H9 (cell line): Measurements from ENCODE around the gene ZNF512. TPM values are rescaled to one million over a fixed set of nuclear protein-coding genes. Genes with fewer than 3 reads are reported as not detected.

Source experiments
- DNase-seq: peaks from one replicate; pipeline ENCODE4 v3.0.0-alpha.2; 2017
- H2AFZ ChIP-seq: one replicate; pipeline ENCODE4 v1.6.1; 2013; ENCODE audit warnings: mild to moderate bottlenecking, low read length, control low read depth, moderate library complexity
- H2AK5ac ChIP-seq: 2 replicates; pipeline ENCODE4 v1.6.1; 2013; ENCODE audit warnings: low read length, control low read depth, mixed read lengths; ENCODE audit not compliant: insufficient read length
- H2BK120ac ChIP-seq: one replicate; pipeline ENCODE4 v1.6.1; 2013; ENCODE audit warnings: low read depth, mild to moderate bottlenecking, low read length, control low read depth, inconsistent platforms; ENCODE audit not compliant: poor library complexity, severe bottlenecking
- H2BK12ac ChIP-seq: 2 replicates; pipeline ENCODE4 v1.6.1; 2013; ENCODE audit warnings: low read length, control low read depth, mixed read lengths, low read depth; ENCODE audit not compliant: insufficient read length
- H2BK15ac ChIP-seq: 2 replicates; pipeline ENCODE4 v1.6.1; 2013; ENCODE audit warnings: low read depth, low read length, control low read depth
- H2BK20ac ChIP-seq: one replicate; pipeline ENCODE4 v1.6.1; 2013; ENCODE audit warnings: low read depth, mild to moderate bottlenecking, low read length, control low read depth, inconsistent platforms; ENCODE audit not compliant: poor library complexity, severe bottlenecking
- H2BK5ac ChIP-seq: 2 replicates; pipeline ENCODE4 v1.6.1; 2013; ENCODE audit warnings: low read length, control low read depth, mixed read lengths; ENCODE audit not compliant: insufficient read length
- H3K14ac ChIP-seq: 2 replicates; pipeline ENCODE4 v1.6.1; 2013; ENCODE audit warnings: low read length, control low read depth; ENCODE audit not compliant: insufficient read depth
- H3K18ac ChIP-seq: 2 replicates; pipeline ENCODE4 v1.6.1; 2013; ENCODE audit warnings: low read depth, mild to moderate bottlenecking, mixed read lengths, low read length, control low read depth; ENCODE audit not compliant: insufficient read length
- H3K23ac ChIP-seq: 2 replicates; pipeline ENCODE4 v1.6.1; 2013; ENCODE audit warnings: low read length, control low read depth, mixed read lengths, low read depth; ENCODE audit not compliant: insufficient read length
- H3K23me2 ChIP-seq: 2 replicates; pipeline ENCODE4 v1.6.1; 2013; ENCODE audit warnings: low read depth, mild to moderate bottlenecking, mixed read lengths, low read length, control low read depth; ENCODE audit not compliant: insufficient read length, poor library complexity, severe bottlenecking
- H3K27ac ChIP-seq: 2 replicates; pipeline ENCODE4 v1.5.1; 2013; ENCODE audit warnings: low read length, control low read depth, mixed read lengths, low read depth; ENCODE audit not compliant: insufficient read length
- H3K27me3 ChIP-seq: 2 replicates; pipeline ENCODE4 v1.6.1; 2013; ENCODE audit warnings: low read length, control low read depth, inconsistent platforms; ENCODE audit not compliant: insufficient read depth
- H3K4ac ChIP-seq: 2 replicates; pipeline ENCODE4 v1.6.1; 2013; ENCODE audit warnings: low read depth, mild to moderate bottlenecking, control low read depth, inconsistent platforms, low read length, moderate library complexity
- H3K4me1 ChIP-seq: 2 replicates; pipeline ENCODE4 v1.6.1; 2013; ENCODE audit warnings: low read length, control low read depth, inconsistent platforms; ENCODE audit not compliant: insufficient read depth
- H3K4me2 ChIP-seq: 2 replicates; pipeline ENCODE4 v1.6.1; 2013; ENCODE audit warnings: low read length, control low read depth, mixed read lengths; ENCODE audit not compliant: insufficient read length, insufficient read depth
- H3K56ac ChIP-seq: 2 replicates; pipeline ENCODE4 v1.6.1; 2013; ENCODE audit warnings: low read depth, mild to moderate bottlenecking, mixed read lengths, low read length, control low read depth; ENCODE audit not compliant: insufficient read length
- H3K79me1 ChIP-seq: 2 replicates; pipeline ENCODE4 v1.6.1; 2013; ENCODE audit warnings: low read depth, mild to moderate bottlenecking, moderate library complexity, low read length, control low read depth, inconsistent platforms; ENCODE audit not compliant: insufficient read depth, poor library complexity, severe bottlenecking
- H3K79me2 ChIP-seq: 2 replicates; pipeline ENCODE4 v1.6.1; 2013; ENCODE audit warnings: low read length, control low read depth, inconsistent platforms; ENCODE audit not compliant: insufficient read depth
- H3K9ac ChIP-seq: 2 replicates; pipeline ENCODE4 v1.6.1; 2013; ENCODE audit warnings: low read length, control low read depth, mixed read lengths; ENCODE audit not compliant: insufficient read length; ENCODE audit errors: extremely low read depth
- H3K9me3 ChIP-seq: one replicate; pipeline ENCODE4 v1.6.1; 2013; ENCODE audit warnings: low read depth, low read length, inconsistent platforms; ENCODE audit not compliant: control insufficient read depth
- H3T11ph ChIP-seq: one replicate; pipeline ENCODE4 v1.6.1; 2013; ENCODE audit warnings: mild to moderate bottlenecking, low read length, control low read depth, inconsistent platforms
- H4K20me1 ChIP-seq: one replicate; pipeline ENCODE4 v1.6.1; 2013; ENCODE audit not compliant: control insufficient read depth, insufficient read length, insufficient read depth
- H4K5ac ChIP-seq: 2 replicates; pipeline ENCODE4 v1.6.1; 2013; ENCODE audit warnings: low read depth, mild to moderate bottlenecking, mixed read lengths, low read length, control low read depth; ENCODE audit not compliant: insufficient read length
- H4K8ac ChIP-seq: replicated peaks from 2 replicates; pipeline ENCODE4 v1.6.1; 2013; ENCODE audit warnings: low read length, control low read depth, mixed read lengths, low read depth; ENCODE audit not compliant: insufficient read length
- H4K91ac ChIP-seq: 2 replicates; pipeline ENCODE4 v1.6.1; 2013; ENCODE audit warnings: low read depth, mild to moderate bottlenecking, moderate library complexity, mixed read lengths, low read length, control low read depth; ENCODE audit not compliant: insufficient read length
- H3K27ac Mint-ChIP-seq, 3 experiments: 2 replicates in 2 of 3; 3 replicates in 1 of 3; pipeline ENCODE4 v1.8.0; 2020 to 2021; ENCODE audit warnings: mixed read lengths in 3 of 3, mild to moderate bottlenecking in 1 of 3, moderate library complexity in 1 of 3
- H3K27me3 Mint-ChIP-seq: 2 replicates; pipeline ENCODE4 v1.8.0; 2021; ENCODE audit warnings: low read depth, mild to moderate bottlenecking, moderate library complexity, mixed read lengths
- H3K36me3 Mint-ChIP-seq, 3 experiments: 2 replicates in 2 of 3; 3 replicates in 1 of 3; pipeline ENCODE4 v1.8.0; 2020 to 2021; ENCODE audit warnings: low read depth in 3 of 3, mixed read lengths in 3 of 3; ENCODE audit not compliant: insufficient read depth in 1 of 3
- H3K4me1 Mint-ChIP-seq, 2 experiments: 2 replicates each; pipeline ENCODE4 v1.8.0; 2020; ENCODE audit warnings: mixed read lengths in 2 of 2
- H3K4me3 Mint-ChIP-seq, 2 experiments: 2 replicates in 1 of 2; 3 replicates in 1 of 2; pipeline ENCODE4 v1.8.0; 2020 to 2021; ENCODE audit warnings: mild to moderate bottlenecking in 2 of 2, mixed read lengths in 2 of 2, moderate library complexity in 1 of 2
- H3K9me3 Mint-ChIP-seq, 2 experiments: 2 replicates in 1 of 2; 3 replicates in 1 of 2; pipeline ENCODE4 v1.8.0; 2020; ENCODE audit warnings: mild to moderate bottlenecking in 2 of 2, mixed read lengths in 2 of 2, moderate library complexity in 1 of 2
- WGBS: extraction: QIAGEN DNeasy Blood & Tissue Kit; methylation state at CpG from one replicate; pipeline ENCODE4 v1.1.7; 2013; ENCODE audit warnings: missing lambda C conversion rate, low lambda C conversion rate, mixed read lengths; ENCODE audit not compliant: insufficient read length; ENCODE audit errors: extremely low coverage; 5-methylcytosine and 5-hydroxymethylcytosine counted together
- total RNA-seq: library from RNA; stranded (reverse); gene quantifications from 2 replicates; pipeline ENCODE4 v1.2.1, GENCODE V29; 2021
- TF ChIP-seq, protein P1 (sequence below): fragments of 200-600 bp; sonication (generic); conservative IDR thresholded peaks from 3 replicates; pipeline ENCODE4 v1.8.0; 2021; ENCODE audit warnings: antibody characterized with exemption, mild to moderate bottlenecking

ZNF512 gene
- total RNA-seq, 1 experiment from 2014 or later: 38.2 TPM

- TF ChIP-seq, protein P1, sequence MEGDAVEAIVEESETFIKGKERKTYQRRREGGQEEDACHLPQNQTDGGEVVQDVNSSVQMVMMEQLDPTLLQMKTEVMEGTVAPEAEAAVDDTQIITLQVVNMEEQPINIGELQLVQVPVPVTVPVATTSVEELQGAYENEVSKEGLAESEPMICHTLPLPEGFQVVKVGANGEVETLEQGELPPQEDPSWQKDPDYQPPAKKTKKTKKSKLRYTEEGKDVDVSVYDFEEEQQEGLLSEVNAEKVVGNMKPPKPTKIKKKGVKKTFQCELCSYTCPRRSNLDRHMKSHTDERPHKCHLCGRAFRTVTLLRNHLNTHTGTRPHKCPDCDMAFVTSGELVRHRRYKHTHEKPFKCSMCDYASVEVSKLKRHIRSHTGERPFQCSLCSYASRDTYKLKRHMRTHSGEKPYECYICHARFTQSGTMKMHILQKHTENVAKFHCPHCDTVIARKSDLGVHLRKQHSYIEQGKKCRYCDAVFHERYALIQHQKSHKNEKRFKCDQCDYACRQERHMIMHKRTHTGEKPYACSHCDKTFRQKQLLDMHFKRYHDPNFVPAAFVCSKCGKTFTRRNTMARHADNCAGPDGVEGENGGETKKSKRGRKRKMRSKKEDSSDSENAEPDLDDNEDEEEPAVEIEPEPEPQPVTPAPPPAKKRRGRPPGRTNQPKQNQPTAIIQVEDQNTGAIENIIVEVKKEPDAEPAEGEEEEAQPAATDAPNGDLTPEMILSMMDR: no peak
- no peak overlapping the region for H3K9ac ChIP-seq
Measured at GRCh38 chr2:27638037-27638637, 55.3 kb downstream of the ZNF512 start.

More at GRCh38 chr2:27638037-27638637, 55.3 kb downstream of the ZNF512 start:
- no peaks in the 10 kb centered on the region for H3K9me3 ChIP-seq
- no peak for DNase-seq
- H2BK5ac ChIP-seq: no peak overlapping the region
- no peak overlapping the region for H3K4me2 ChIP-seq
- Mint-ChIP-seq H3K4me3 (no peak overlapping the region), H3K27ac (no peak overlapping the region), H3K9me3 (no peaks in the 10 kb centered on the region), H3K27me3 (no peaks in the 10 kb centered on the region), H3K36me3 (peaks cover 21 to 70% (median 58%) of the 10 kb centered on the region in 3 experiments), H3K4me1 (no peaks in the 10 kb centered on the region)
- no peak overlapping the region for H2AK5ac ChIP-seq
- WGBS: no CpG with 5 or more reads among the region's 3 CpGs
- H3K18ac ChIP-seq: no peak overlapping the region
- H4K8ac ChIP-seq: no peak overlapping the region
- no peak overlapping the region for H3K4ac ChIP-seq
- H4K20me1 ChIP-seq: no peaks in the 10 kb centered on the region
- no peaks in the 10 kb centered on the region for H3K79me2 ChIP-seq
- H2BK120ac ChIP-seq: no peak overlapping the region
- H4K91ac ChIP-seq: no peak overlapping the region
- H2AFZ ChIP-seq: no peak overlapping the region
- no peak overlapping the region for H2BK20ac ChIP-seq
- H3K56ac ChIP-seq: no peak overlapping the region
- no peak overlapping the region for H3K27ac ChIP-seq
- no peak overlapping the region for H3T11ph ChIP-seq
- no peak overlapping the region for H3K14ac ChIP-seq
- no peak overlapping the region for H2BK15ac ChIP-seq
- H2BK12ac ChIP-seq: no peak overlapping the region
- no peaks in the 10 kb centered on the region for H3K27me3 ChIP-seq
- no peaks in the 10 kb centered on the region for H3K4me1 ChIP-seq
- no peaks in the 10 kb centered on the region for H3K23me2 ChIP-seq
- no peaks in the 10 kb centered on the region for H3K79me1 ChIP-seq
- H3K23ac ChIP-seq: no peak overlapping the region
- no peak overlapping the region for H4K5ac ChIP-seq
